GM19099 (cell line): ENCODE data around the gene POLR3B.

Experiments
- POLR2A ChIP-seq: IDR thresholded peaks from 3 replicates; pipeline ENCODE4 v1.6.1; 2011; ENCODE audit warnings: low read depth; ENCODE audit not compliant: insufficient read length; ENCODE audit errors: extremely low read depth

Gene POLR3B

DNA sequence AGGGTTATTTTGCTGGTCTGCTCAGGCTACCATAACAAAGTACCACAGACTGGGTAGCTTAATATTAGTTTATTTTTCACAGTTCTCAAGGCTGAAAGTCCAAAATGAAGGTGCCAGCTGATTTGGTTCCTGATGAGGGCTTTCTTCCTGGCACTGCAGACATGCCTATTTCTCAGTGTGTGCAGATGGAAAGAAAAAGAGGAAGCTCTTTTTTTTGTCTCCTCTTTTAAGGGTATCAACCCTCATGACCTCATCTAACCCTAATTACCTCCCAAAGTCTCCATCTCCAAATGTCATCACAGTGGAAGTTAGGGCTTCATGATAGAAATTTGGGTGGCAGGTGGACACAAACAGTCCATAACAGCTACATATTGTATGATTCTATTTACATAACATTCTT lies 25.0 kb upstream of the POLR3B start:
- no peak for TF ChIP-seq POLR2A

DNA sequence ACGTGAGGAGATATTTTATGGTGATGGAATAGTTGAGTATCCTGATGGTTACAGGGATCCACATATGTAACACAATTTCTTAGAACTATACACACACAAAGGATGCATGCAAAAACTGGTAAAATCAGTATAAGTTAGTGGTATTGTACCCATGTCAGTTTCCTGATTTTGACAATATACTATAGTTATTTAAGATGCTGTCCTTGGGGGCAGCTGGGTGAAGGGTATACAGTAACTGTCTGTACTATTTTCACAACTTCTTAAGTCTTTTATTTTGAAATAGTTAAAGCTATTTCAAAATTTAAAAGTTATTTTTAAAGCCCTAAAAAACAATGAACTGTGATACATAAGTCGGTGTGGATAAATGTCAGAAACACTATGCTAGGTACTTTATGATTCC lies 24.5 kb upstream of the POLR3B start:
- no peak for TF ChIP-seq POLR2A

DNA sequence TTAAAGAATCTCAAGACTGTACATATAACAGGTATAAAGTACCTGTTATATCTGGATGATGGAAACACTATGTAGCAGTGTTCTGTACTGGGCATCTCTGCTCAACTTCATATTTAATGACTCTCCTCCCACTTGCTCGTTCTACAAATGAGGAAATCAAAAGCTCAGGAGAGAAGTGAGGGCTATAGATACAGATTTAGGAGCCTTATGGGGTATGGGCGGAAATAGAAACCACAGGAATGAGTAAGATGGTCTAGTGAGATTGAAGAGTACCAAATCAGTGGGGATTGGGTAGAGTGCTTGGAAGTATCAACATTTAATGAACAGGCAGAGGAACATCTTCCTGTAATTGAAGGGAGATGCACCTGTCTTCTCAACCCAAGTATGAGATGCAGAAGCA lies 23.8 kb upstream of the POLR3B start:
- no peak for TF ChIP-seq POLR2A

DNA sequence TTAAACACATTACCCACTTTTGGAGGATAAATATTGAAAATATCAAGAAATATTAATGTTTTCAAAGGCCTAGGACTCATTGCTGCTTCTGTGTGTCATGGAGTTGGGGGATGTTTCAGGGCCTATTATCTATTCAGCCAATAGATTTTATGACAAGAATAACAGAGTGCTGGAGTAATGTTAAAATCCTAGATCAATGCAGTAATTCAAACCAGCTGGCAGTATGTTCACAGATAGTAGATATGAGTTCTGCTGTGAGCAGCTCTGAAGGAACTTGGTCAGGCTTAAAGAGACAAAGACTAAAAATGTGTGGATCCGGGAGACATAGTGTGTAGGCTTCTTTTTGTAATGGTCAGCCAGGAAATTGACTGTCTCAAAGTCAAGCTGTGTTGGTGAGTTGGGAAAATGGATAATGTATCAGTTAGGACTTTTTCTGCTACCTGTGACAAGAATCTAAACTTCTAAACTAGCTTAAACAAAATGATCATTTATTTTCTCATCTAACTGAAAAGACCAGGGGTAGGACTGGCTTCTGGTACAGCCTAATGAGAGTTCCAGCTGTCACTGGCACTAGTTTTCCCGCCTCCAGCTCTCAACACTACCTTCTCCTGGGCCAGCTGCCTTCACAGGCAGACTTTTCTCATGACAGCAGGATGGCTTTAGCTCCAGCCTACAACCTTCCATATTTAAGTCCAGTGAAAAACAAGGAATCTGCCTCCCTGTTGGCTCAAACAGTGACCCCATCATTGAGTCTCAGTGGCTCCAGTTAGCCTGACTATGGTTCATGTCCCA lies 16.3 kb upstream of the POLR3B start:
- no peak for TF ChIP-seq POLR2A

DNA sequence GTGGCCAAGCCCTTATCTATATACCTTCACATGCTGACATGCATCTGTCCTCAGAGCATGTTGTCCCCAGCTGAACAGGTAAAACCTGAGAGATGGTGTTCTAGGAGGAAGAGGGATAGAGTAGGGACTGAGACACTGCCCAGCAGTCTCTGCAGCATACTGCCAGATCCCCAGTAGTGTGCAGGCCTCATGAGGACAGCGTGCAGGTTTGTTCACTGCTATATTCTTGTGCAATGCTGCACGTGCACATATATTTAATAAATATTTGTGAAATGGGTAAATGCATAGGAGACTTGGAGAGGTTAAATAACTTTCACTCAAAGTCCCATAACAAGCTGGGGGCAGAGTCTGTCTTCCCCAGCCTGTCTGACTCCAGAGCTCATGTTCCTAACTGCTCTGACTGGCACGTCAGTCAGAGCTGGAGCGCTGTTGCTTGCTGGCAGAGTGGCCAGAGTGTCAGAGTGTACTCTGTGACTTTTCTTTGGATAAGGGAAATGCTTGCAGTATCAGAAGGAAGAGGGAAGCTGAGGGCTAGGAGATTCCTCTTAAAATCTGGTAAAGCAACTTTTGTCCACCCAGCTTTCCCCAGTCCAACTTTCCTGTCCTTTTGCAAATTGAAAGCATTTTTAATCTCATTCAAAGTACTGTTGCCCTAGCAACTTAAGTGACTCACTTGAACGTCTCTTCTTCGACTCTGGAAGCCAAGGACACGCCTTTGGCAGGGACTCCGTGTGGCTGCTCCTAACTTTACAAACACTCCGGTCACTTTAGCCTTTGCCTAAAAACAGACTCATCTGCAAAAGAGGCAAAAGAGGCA lies 14.9 kb upstream of the POLR3B start:
- TF ChIP-seq POLR2A, result no peak

DNA sequence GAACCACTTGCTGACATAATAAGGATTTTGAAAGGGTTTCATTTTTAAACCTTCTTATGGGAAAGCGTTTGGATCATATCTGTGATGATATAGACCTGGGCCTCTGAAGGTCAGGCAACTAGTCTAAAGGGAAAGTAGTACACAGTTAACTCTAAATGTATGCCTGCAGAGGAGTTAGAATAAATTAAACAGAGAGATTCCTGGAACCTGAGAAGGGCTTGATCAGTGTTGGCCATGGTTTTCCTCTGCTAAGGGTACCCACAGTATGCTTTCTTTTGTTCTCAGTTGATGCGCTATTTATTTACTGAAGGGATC lies 14.4 kb upstream of the POLR3B start:
- no peak for TF ChIP-seq POLR2A

DNA sequence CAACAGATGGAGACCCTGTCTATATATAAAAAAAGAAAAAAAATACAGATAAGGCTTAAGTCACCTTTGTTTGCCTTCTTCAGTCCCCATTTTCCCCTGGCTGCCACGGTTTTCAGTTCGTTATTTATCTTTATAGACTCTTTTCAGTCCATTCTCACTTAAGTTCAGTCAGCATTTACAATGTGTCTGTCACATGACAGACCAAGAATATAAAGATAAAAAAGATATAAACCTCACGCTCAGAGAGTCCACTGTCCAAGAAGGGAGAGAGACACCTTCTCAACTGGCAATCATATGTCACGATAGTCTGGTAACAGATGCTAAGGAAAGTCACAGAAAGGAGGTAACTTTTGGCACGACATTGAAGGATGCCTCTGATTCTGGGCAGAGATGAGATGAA lies 13.4 kb upstream of the POLR3B start:
- no peak for TF ChIP-seq POLR2A

DNA sequence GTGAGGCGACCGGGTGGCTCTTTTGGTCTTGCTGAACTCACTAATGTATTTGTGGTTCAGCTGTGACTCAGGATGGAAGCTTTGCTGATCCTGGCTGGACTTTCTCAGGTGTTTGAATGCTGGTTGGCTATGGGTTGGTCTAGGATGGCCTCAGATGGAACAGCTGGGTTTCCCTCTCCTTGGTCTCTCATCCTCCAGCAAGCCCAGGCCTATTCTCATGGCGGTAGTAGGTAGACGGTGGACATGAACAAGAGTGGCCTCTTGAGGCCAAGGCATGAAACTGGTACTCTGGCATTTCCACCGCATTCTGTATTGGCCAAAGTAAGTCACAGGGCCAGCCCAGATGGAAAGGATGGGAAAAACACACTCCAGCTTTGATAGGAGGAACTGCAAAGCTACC lies 11.8 kb upstream of the POLR3B start:
- TF ChIP-seq POLR2A, result no peak

DNA sequence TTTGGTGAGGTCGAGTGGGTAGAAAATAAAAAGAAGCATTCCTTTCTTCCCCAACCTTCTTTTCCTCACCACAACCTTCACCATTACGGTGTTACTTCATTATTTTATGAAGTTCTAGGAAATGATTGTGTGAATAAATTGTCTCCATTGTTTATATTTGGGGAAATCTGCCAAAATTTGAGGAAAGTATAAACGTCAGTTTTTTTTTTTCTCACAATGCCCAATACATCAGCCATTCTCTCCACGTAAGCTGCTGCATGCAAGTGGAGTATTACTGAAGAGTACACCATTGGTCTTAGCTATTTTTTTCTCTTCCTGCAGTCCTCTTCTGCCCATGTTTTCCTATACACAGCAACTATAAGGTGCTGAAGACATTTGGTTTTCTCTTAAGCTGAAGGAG lies 9.1 kb upstream of the POLR3B start:
- TF ChIP-seq POLR2A, result no peak

DNA sequence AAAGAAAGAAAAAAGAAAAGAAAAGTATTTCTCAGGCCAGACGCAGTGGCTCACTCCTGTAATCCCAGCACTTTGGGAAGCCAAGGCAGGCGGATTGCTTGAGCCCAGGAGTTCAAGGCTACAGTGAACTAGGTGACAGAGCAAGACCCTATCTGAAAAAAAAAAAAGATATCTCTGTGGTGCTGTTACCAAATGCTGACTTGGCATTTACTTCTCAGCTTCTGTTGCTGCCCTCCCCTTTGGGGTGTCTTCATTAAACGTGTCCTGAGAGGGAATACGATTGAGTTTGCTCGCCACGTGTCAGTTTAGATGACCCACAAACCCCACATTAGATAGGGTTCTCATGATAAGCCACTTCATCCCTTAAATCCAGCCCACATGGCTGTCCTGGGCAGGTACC lies 4.4 kb upstream of the POLR3B start:
- no peak for TF ChIP-seq POLR2A

DNA sequence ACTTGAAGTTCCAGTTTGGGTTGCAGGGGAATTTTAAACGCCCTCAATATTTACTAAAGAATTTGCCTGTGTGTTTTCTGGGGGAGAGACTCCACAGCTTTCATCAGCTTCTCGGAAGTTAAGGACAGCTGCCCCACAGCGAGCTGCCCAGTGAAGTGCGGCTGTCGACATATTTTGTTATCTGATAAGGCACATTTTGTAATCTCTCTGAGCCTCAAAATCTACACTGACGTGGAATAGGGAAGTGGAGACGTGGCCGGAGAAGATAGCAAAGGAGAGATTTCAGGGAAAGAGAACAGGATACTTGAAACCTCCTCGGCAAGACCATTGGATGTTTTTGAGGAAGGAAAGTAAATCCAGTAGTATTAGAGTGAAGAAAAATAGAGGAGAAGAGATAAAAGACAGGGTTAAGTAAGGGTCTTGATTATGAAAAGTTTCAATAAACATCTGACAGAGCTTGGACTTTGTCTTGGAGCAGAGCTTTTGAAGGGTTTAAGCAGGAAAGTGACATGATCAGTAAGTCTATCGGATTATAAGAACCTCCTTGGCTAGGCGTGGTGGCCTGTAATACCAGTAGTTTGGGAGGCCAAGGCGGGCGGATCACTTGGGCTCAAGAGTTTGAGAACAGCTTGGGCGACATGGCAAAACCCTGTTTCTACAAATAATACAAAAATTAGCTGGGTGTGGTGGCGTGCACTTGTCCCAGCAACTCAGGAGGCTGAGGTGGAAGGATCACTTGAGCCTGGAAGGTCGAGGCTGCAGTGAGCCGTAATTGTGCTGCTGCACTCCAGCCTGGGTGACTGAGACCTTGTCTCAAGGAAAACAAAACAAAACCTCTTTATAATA lies 1.1 kb downstream of the POLR3B start:
- TF ChIP-seq POLR2A, result no peak

DNA sequence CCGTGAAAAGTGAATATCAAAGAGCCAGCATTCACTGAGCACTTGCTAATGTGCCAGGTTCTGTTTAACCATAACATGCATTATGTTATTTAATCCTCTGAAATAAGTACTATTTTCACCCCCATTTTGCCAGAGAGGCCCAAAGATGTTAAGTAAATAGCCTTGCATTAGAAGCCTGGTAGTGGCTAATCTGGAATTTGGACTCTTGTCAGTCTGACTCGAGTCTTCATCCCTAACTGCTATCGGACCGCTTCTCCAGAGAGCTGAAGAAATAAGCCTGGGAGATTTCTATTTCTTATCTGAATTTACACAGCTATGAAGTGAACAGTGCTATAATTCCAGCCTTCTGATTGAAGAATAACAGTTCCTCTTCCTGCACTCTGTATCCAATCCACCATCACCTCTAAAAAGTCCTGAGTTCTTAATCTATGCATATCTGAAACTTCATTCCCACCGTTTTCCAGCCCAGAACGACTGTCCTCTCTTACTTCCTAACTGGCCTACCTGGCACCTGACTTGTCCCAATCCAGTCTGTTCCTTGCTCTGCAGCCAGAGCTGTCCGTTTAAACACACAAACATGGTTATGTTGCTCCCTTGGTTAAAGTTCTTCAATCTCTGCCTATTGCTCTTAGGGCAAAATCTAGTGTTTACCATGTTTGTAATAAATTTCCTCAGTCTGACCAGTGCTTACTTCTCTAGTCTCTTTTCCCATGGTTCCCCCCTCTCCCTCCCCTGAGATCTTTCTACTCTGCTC lies 2.3 kb downstream of the POLR3B start:
- no peak for TF ChIP-seq POLR2A

DNA sequence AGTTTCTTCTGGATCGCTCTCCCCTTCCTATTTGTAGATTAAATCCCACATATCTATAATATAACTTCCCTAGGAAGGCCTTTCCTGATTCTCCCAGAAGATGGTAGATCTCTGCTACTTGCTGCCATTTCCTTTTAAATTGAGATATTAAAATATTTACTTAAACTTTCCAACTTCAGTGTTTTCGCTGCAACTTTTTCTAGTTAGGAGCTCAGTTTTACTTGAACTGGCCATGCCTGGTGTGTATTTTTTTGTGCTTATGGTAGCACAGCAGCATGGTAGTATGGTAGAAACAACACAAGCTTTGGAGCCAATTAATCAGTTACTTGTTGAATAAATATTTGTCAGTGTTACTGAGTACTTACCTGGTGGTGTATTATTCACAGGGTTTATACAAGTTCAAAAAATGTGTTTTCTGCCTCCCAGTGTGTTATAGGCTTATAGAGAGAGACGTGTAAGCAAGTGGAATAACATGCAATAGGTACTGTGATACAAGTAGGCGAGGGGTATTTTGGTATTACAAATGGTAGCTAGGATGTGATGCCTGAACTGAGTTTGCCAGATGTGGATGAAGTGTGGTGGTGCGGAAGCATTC lies 2.9 kb downstream of the POLR3B start:
- TF ChIP-seq POLR2A, result no peak

DNA sequence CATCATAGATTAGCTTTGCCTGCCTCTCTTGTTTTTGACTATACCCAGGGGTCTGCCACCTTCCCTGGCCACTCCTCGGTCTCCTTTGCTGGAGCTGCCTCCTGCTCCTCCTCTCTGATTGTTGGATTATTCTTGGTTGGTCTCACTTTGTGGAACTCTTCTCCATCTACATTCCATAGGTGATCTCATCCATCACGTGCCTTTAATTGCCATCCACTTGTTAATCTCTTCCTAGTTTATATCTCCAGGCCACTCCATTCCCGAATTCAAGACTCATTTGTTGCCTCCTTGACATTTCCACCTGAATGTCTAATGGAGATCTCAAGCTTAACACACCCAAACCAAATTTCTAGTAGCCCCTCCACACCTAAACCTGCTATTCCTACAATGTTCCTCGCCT lies 5.4 kb downstream of the POLR3B start:
- TF ChIP-seq POLR2A, result no peak
